Fibroblast of pulmonary artery (primary cell): Measurements from ENCODE around the gene THBD.

Source experiments
- DNase-seq: peaks from one replicate; pipeline ENCODE4 v3.0.0-alpha.2; 2010; ENCODE audit warnings: low read depth
- H3K4me3 ChIP-seq: replicated peaks from 2 replicates; pipeline ENCODE4 v1.5.1; 2011; ENCODE audit warnings: low read depth, mild to moderate bottlenecking, control low read depth, low read length, moderate library complexity
- TF ChIP-seq, protein P1 (sequence below): IDR thresholded peaks from 2 replicates; pipeline ENCODE4 v1.5.1; 2011; ENCODE audit warnings: mild to moderate bottlenecking, control low read depth, low read length, inconsistent platforms; ENCODE audit errors: missing control alignments

The THBD gene

DNA sequence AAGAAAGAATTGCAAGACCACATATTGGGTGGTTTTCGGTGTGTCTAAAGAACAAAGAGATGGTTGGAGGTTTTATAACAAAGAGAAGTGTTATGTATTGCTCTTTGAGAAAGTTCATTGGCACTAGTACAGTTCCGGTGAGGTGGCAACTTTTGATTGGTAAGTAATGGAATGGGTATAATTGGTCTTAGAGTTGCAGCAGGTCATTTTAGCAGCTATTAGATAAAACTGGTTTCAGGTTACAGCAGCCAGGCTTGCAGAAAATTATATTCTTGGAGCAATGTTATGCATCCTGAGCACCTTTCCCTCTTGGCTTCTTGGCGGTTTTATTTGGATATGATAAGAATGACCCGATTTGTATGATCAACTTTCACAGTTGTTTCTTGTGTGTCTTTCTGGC is 26.6 kb downstream of the THBD start:
- peak; percentile 18 for DNase-seq
- TF ChIP-seq, protein P1, sequence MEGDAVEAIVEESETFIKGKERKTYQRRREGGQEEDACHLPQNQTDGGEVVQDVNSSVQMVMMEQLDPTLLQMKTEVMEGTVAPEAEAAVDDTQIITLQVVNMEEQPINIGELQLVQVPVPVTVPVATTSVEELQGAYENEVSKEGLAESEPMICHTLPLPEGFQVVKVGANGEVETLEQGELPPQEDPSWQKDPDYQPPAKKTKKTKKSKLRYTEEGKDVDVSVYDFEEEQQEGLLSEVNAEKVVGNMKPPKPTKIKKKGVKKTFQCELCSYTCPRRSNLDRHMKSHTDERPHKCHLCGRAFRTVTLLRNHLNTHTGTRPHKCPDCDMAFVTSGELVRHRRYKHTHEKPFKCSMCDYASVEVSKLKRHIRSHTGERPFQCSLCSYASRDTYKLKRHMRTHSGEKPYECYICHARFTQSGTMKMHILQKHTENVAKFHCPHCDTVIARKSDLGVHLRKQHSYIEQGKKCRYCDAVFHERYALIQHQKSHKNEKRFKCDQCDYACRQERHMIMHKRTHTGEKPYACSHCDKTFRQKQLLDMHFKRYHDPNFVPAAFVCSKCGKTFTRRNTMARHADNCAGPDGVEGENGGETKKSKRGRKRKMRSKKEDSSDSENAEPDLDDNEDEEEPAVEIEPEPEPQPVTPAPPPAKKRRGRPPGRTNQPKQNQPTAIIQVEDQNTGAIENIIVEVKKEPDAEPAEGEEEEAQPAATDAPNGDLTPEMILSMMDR: no peak
- H3K4me3 ChIP-seq: no peak overlapping the region

DNA sequence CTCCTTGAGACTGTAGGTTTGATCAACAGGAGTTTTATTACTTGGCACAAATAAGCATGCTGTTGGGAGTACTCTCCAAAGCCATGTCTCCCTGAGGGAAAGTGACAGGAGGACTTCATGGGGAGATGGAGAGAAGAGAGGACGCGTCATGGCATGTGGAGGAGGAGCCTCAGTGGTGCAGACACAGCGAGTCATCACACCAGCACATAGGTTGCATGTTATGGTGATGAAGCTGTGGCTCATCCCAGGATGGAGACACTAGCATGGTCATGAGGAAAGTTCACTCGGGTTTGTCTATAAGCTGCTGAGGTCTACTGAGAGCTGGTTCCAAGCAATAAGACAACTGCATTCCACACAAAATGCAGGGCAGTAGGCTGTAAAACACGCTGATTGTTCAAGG is 27.5 kb downstream of the THBD start:
- TF ChIP-seq, protein P1: no peak
- H3K4me3 ChIP-seq: no peak overlapping the region
- no peak for DNase-seq

DNA sequence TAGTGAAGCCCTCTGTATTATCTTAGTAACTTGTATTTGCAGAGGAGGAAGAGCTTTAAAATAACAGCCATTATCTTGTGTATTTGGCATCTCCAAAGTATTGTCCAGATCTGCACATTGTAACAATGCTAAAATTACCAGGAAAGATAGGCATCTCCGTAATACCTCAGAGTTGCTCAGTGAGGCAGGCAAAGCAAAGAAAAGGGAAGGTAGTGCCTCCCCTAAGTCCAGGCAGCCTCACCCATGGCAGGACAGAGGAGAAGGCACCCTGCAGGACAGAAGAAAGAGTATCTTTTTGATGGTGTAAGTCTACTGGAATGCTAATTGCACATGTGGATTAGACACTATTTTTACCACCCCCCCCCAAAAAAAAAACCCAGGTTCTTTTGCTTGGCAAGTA is 27.9 kb downstream of the THBD start:
- TF ChIP-seq, protein P1: no peak
- DNase-seq: no peak
- no peak overlapping the region for H3K4me3 ChIP-seq

DNA sequence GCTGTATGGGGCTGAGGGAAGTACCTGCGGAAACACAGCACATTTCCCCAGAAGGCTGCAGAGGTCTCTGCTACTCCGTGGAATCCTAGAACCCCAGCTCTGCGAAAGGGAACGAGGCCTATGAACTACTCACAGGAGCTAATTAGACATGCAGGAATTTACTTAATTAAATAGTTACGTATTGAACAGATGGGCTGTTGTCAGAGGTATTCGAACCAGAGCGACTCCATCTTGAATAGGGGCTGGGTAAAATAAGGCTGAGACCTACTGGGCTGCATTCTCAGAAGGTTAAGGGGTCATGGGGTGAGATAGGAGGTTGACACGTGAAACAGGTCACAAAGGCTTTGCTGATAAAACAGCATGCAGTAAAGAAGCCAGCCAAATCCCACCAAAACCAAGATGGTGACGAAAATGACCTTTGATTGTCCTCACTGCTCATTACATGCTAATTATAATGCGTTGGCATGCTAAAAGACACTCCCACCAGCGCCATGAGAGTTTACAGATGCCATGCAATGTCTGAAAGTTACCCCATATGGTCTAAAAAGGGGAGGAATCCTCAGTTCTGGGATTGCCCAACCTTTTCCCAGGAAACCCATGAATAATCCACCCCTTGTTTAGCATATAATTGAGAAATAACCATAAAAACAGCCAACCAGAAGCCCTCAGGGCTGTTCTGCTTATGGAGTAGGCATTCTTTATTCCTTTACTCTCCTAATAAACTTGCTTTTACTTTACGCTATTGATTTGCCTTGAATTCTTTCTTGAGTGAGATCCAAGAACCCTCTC is 29.0 kb downstream of the THBD start:
- TF ChIP-seq, protein P1: no peak
- DNase-seq: no peak
- no peak overlapping the region for H3K4me3 ChIP-seq

DNA sequence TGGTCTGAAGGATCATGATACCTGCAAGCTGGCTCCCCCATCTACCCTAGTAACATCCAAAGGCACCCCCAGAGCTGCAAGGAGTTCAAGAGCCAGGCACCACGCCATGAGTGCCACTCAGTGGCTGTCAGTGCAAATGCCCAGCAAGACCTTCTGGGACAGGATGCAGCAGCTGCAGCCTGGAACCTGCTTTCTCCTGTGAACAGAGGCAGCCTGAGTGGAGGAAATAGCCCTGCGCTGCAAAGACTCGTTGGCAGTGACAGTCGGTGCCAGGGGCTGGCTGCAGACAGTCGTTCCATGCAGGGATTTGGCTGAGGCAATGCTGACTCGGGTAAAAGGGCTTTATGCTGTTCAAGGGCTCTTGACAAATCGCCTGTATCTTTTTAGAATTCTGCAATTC is 30.1 kb downstream of the THBD start:
- H3K4me3 ChIP-seq: no peak overlapping the region
- TF ChIP-seq, protein P1: no peak
- DNase-seq: no peak

DNA sequence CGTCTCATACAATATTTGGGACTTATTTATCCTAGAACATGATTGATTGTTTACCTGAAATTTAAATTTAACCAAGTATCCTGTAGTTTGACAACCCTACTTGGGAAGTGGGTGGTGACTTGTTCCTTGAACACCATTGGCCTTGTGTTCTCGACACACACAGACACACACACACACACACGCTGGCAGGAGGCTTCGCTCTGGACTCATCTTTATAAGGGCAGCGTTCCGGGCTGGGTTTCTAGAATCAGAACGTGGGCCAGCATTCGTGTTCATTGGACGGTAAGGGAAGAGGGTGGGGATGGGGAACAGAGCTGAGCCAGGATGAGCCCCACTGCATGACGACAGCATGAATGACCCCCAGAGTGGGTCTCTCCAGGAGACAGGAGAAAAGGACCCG is 30.5 kb downstream of the THBD start:
- H3K4me3 ChIP-seq: no peak overlapping the region
- DNase-seq: no peak
- TF ChIP-seq, protein P1: no peak

DNA sequence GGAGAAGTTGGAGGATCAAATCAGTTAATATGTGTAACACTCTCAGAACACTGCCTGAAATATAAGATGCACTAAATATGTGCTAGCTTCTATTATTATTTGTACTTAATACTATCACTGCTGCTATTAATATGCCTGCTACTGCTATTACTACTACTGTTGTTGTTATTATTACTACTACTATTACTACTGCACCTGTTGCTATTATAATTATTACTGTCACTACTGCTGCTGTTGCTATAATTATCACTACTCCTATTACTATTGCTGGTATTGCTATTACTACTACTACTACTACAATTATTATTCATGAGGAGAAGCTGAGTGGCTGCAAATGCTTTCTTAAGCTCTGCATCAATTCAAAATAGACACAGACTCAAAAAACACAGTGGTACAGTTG is 31.0 kb downstream of the THBD start:
- TF ChIP-seq, protein P1: no peak
- DNase-seq: no peak

More for the DNA sequence above, 31.0 kb downstream of the THBD start:
- no peak overlapping the region for H3K4me3 ChIP-seq
